HG02763 (cell line): ENCODE data around the gene TSPAN18.

ENCODE experiments used
- ATAC-seq: cut with Tn5 transposase; IDR thresholded peaks from one replicate; pipeline ENCODE4 v1.9.1; 2021; ENCODE audit warnings: mild to moderate bottlenecking, moderate library complexity; ENCODE audit not compliant: unreplicated experiment

TSPAN18 gene

DNA sequence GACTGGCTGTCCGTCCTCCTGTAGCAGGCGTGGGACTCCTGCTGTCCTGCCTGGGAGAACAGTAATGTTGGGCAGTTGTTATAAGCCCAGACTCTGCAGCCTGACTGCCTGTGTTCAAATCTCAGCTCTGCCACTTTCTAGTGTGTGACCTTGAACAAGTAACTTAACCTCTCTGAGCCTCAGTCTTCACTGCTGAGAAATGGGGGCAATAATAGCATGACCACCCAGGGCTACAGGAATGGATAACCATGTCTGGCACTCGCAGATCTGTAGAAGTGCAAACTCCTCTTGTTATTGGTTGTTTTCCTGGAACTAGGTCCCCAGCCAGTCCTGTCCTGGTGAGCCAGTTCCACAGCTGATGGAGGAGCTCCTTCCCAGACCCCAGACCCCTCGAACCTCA is 154.2 kb downstream of the TSPAN18 start:
- no peak for ATAC-seq

DNA sequence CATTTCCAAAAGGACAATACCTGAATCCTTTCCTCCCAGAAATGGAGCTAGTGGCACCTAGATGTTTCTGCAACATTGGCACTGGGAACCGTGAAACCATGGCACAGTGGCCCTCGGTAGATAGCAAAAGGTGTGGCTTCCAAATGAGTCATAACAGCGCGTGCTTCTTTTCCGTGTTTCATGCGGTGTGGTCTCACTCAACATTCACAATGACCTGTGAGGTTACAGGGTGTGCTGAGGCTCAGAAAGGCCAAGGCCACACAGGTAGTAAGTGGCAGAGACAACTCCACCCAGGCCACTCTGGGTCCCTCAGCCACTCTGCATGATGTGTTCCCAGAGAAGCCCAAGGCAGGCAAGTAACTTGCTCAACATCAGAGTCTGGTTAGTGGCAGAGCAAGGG is 156.5 kb downstream of the TSPAN18 start:
- ATAC-seq = no peak

- ATAC-seq = no peak
Measured at GRCh38 chr11:44884056-44884455, 157.3 kb downstream of the TSPAN18 start.

DNA sequence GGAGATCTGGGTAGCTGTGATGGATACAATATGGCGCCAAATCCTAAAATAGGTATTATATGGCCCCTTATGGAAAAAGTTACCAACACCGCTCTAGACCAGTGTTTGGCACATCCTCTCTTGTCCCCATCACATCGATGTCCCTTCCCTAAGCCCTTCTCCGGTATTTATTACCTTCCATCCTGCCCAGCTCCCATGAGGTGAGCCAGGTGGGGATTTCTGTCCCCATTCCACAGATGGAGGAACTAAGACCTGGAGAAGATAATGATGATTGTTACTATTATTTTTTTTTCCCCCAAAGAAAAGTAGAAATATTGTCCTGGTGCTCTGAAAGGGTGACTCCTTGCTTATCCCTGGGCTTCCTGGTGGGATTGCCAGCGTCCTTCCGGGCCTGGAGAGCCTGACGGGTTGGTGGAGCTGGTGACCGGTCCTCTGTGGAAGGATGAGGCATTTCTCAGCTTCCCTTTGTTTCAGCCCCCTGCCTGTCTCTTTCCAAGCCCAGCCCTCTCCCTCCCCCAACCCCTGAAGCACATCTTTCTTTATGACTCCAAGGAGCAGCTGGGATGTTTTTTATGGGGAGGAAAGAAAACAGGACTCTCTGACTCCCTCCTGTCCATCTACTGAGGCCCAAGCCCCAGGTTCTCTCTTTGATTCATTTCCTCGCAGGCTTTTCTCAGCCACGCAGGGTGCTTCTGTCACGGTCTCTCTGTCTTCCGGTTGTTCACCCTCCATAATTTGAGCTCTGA is 158.5 kb downstream of the TSPAN18 start:
- no peak for ATAC-seq

DNA sequence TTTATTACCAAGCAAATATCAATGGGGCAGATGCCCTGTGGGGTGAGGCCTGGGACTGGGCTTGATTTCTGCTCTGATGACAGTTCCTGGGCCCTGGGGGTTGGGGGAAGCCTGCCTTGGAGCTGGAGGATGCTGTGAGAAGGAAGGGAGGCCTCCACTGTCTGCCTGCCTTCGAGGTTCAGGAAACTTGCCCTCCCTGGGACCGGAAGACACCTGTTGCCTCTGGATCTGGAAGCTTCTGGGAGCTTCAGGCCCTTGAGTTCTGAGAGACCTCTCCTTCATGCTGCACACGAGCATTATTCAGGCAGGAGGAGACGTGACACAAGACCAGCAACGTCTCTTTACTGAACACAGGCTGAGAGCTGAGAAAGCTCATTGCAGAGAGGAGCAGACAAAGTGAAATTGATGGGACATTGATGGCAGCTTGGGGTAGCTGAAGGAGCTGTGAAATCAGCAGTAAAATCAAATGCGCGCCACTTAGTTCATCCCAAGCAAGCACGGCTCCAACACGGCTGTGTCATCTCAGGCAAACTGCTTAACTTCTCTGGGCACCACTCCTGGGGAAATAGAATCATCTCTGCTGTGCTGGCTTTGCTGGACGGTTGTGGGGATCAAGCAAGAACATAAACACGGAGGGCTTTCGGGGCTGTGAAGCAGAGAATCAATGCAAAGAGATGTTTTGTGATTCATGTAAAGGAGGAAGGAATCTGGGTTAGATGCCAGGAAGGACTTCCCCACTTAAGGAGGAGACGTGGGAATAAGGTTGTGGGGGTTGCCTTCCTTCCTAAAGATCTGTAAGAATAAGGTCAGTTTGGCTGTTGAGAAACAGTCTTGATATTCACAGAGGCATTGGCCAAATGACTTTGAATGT is 159.4 kb downstream of the TSPAN18 start:
- ATAC-seq = no peak

DNA sequence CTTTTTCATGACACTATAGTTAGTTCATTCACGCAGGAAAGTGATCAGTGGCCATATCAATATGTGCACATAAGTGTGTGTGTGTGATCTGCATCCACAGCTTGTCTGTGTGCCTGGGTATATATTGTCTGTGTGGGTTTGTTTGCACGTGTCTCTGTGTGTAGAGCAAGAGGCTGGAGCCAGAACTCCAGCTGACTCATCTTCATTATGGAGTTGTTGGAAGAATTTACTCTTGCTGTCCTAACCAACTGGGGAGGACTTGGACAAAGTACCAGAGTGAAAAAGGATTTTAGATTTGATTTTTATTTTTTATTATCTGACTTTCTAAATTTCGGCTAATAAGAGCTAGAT is 160.0 kb downstream of the TSPAN18 start:
- no peak for ATAC-seq

DNA sequence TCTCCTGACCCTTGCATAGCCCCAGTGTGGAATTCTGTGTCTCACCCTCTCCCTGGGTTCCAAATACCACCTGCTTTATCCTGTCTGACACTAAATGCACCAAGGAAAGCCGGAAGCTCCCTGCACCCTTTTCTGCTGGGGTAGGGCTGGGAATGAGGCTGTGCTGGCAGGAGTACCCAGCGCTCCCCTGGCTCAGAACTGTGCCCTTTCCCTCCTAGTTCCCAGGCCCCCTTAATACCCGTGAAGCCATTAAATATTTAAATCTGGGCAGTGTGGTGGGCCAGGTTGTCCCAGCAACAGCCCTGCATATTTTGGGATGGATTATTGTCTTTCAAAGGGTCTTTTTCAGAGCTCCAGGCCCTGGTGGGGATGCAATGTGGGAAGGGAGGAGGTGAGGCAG is 160.9 kb downstream of the TSPAN18 start:
- ATAC-seq = no peak

GRCh38 chr11:44889266-44889665 is 162.5 kb downstream of the TSPAN18 start:
- no peak for ATAC-seq

DNA sequence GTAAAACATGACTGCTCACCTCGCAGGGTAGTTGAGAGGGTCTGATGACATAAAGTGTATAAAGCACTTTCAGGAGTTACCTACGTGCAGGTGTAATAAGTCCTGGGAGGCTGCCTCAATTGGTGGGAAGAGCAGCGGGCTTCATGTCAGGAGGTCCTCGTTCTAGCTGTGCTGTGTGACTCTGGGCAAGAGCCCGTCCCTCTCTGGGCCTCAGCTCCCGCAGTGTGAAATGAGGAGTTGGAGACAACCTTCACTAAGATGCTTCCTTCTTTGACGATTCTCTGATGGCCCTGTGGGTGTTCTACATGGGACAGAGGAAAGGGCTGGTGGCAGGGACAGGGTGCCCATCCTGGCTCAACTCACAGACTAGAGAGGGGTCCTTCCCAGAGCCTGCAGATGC is 166.1 kb downstream of the TSPAN18 start:
- ATAC-seq = no peak

DNA sequence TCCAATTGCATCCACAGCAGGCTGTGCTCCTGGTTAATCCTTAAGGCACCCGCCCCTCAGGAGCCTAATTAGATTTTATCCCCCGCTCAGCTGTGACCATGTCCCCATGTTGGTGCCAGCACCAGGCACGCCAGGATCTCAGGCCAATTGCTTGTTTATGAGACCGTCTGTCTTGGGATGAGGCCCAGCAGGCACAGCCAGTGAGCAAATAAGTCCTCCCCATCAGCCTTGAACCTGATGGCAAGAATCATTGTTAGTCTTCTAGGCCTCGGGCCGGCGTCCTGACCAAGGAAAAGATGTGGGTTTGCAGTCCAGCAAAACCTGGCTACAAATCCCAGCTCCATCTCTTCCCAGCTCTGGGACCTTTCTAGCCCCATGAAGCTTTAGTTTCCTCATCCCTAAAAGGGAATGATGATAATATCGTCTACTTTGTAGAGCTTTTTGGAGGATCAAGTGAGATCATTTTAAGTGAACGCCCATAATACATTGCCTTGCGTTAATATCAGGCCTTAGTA is 166.6 kb downstream of the TSPAN18 start:
- ATAC-seq = no peak

DNA sequence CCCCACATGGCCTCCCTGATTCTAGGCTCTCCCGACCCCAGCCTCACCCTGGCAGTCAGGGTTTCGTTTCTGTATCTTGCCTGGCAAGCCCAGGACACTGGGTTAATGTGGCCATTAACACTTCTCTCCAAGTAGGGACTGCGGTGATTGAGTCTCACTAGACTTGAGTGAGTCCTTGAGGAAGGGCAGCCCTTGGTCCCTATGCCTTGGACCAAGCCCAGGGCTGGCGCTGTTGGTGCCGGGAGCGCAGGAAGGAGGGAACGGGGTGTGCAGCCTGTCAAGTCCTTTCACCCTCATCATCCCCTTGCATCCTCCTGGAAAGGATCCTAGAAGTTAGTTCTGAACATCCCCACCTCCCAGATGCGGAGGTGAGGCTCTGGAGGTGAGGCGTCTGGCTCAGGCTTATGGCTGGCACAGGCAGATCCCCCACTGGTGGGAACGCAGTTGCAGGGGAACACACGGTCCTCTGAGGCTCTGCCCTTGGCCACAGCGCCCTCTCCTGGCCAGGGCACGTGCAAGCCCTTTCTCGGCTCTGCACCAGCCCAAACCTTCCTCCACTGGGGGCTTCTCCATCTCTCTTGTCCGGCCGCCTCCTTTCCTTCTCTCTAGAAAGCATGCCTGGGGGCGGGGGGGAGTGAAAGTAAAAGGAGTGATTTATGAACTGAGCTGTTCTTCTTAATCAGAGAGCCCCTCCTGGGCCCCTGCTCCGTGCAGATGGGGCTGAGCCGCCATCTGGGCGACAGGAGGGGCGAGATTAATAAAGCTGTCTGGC is 167.3 kb downstream of the TSPAN18 start:
- ATAC-seq = no peak

GRCh38 chr11:44899959-44900358 is 173.2 kb downstream of the TSPAN18 start:
- ATAC-seq = no peak

- ATAC-seq = no peak
Measured at GRCh38 chr11:44901120-44901633, 174.4 kb downstream of the TSPAN18 start.

DNA sequence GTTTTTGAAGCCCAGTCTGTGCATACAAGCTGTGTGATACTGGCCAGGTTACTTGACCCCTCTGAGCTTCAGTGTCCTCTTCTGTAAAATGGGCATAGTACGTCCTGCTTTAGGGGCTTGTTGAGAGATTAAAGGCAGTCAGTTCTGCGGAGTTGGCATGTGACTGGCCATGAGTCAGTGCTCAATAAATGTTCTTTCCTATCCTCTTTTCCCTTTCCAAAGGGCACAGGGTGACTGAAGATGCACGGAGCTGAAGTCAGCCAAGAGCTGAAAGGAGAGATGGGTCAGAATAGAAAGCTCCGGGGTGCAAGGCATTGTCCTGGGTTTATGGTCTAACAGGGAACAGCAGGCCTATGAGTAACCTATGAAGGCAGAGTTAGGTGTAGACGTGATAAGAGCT is 175.0 kb downstream of the TSPAN18 start:
- no peak for ATAC-seq

DNA sequence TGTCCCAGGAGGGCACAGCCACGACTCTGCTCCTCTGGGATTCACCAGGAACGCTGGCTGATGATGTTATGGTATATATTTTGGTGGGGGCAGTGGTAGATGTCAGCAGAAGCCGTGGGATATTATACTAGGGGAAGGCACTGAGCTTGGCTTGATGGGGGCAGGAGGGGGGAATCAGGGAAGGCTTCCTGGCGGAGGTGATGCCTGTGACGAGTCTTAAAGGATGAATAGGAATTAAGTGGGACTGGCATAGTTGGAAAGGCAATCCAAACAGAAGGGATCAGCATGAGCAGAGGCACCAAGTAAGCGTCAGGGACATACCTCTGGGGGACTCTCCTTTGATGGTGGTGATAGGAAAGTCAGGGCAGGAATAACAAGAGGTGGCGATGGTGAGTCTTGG is 176.3 kb downstream of the TSPAN18 start:
- no peak for ATAC-seq

DNA sequence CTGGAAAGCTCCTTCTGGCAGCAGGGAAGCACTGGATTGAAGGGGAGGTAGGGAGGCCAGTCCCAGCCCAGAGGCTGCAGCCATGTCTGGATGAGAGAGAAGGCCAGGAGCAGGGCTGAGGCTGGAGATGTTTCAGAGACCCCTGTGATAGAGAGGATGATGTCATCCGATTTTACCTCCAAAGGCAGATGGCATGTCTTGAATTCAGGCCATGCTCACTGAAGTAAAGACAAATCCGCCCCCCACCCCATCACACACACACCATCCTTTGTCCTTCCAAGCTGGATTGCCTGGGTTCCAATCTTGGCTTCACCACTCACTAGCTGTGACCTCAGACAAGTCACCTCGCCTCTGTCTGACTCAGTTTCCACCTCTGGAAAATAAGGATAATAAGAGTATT is 176.8 kb downstream of the TSPAN18 start:
- no peak for ATAC-seq

GRCh38 chr11:44904261-44905020 is 177.7 kb downstream of the TSPAN18 start:
- no peak for ATAC-seq

GRCh38 chr11:44905131-44905866 is 178.5 kb downstream of the TSPAN18 start:
- no peak for ATAC-seq

DNA sequence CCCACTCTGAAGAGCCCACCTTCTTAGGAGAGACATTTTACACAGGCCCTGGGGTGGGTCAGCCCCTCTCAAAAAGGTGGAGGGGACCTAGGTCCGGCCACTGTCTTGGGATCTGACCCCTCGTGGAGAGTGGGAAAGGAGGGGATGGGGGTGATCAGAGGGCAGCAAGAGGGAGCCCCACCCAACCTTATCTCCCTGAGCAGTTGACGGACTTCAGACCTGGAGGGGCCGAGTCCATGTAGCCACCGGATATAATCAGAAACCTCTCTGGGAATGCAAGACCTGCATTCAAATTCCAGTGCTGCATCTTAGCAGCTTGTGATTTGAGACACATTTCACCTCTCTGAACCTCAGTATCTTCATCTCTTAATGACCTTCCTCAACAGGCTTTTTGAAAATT is 179.9 kb downstream of the TSPAN18 start:
- no peak for ATAC-seq

- ATAC-seq = no peak
Measured at GRCh38 chr11:44909557-44909956, 182.8 kb downstream of the TSPAN18 start.
